Measurements from ENCODE around the gene ARMC6.

- TF ChIP-seq CTCF (IDR thresholded peaks at IDR 0.05) (no peak), POLR2A (IDR thresholded peaks at IDR 0.05) (no peak)
These were observed 29.3 kb upstream of the ARMC6 start for GRCh38 chr19:19004144-19004543.

All from gastroesophageal sphincter (tissue), 3 donors.